HG03025 (cell line): ENCODE data around the gene BABAM1.

ENCODE experiments used
- ATAC-seq: cut with Tn5 transposase; IDR thresholded peaks from one replicate; pipeline ENCODE4 v1.9.1; 2021; ENCODE audit warnings: mild to moderate bottlenecking, moderate library complexity; ENCODE audit not compliant: unreplicated experiment, low FRiP score

The BABAM1 gene

DNA sequence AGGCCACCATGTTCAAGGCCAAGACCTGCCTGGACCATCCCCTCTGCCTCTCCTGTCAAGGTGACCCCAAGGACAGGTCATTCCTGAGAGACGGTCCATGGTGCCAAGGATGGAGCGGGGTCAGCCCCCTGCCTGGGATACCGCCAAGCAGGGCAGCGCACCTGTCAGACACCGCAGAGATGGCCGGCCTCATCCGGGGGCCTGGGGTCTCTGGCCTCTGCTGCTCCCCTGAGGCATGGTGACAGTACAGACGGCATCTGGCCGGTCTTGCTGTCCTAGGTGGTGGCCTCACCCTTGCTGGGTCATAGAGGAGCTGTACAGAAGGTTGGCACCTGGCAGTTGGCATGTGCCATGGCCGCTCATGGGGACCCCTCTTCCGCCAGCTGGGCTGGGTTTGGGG is 53.2 kb downstream of the BABAM1 start:
- no peak for ATAC-seq

DNA sequence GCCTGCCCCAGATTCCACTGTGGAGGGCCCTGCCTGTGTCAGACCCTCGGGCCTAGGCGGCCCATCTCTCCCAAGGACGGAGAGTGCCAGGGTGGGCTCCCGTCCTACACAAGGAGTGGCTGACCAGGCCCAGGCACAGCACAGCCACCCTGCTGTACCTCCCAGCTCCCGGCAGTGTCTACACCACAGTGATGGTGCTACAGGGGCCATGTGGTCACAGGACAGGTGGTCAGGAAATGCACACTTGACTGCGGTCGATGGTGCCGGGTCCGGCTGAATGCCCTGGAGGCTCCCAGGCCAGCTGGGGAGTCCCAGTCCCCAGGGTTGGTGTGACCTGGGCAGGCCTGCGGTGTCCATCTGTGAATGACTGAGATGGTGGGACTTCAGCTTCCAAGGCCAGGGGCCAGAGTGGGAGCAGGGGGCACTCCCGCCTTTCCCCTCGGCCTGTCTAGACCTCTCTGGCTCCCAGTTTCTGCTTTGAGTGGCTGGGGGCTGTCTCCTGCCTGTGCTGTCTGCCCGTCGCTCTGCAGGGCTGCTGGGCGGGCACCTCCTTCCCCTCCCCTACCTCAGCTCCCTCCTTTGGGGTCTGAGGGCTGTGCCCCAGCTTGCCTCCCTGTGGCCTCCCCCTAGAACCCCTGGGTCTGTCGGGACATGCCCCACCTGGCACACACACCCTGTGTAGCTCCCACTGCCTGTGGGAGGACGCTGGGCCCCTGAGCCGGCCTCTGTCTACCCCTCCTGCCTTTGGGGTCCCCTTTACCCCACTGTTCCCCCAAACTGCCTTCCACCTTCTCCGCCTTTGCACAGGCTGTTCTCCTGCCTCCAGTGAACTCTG is 54.6 kb downstream of the BABAM1 start:
- no peak for ATAC-seq

DNA sequence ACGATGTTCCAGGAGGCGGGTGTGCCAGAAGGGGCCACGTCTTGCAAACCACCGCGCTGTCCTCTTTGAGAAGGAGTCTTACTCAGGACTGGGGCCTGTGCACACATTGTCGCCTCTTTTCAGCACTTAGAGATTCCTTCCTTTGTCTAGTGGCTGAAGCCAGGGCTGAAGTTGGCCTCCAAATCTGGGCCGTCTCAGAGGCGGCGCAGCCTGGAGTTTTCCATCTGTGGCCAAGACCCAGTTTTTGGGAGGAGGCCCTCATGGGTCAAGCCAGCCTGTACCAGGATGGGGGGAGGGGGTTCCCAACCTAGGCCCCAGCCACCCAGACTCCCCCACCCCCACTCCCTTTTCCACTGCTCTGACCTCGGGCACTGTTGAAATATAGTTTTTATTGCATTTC is 55.6 kb downstream of the BABAM1 start:
- ATAC-seq: no peak

DNA sequence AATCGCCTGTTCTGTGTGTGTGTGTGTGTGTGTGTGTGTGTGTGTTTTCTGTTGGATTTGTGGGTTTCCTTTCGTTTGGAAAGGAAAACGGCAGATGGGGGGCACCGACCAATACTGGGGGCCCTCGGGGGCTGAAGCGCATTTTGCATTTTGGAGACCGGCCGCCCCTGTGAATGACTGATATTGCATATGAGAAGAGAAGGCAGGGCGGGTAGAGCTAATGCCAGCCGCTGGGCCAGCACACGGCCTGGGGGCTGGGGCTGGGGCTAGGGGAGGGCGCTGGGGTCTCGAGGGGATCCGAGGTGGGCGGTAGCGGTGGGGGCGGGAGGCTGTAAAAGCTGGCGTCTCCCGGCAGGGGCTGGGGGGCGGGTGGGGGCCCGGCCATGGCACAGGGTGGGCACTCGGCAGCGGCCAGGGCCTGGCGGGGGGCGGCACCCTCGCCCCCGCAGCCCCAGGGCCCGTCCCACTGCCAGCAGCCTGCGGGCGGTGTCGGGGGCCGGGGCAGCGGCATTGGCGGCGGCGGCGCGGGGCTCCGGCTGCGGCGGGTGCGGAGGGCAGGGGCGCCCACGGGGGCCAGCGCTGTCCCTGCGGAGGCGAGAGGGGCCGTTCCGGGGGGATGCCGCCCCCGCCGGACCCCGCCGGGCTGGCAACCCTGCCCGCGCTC is 56.2 kb downstream of the BABAM1 start:
- no peak for ATAC-seq

DNA sequence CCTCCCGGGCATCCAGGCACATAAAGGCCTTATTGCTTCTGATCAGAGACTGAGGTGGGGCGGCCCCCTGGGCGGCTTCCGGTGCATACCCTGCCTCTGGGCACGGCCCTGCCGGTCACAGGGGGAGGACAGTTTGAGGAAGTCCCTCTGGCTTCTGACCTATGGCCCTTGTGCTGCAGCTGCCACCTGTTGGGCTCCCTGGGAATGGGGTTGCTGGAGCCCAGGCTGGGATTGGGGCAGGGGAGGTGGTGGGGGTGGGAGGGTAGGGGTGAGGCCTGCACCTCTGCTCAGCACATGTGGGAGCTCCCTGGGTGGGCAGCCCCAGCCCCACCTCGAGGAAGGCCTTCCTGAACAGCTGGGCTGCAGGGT is 56.7 kb downstream of the BABAM1 start:
- no peak for ATAC-seq

DNA sequence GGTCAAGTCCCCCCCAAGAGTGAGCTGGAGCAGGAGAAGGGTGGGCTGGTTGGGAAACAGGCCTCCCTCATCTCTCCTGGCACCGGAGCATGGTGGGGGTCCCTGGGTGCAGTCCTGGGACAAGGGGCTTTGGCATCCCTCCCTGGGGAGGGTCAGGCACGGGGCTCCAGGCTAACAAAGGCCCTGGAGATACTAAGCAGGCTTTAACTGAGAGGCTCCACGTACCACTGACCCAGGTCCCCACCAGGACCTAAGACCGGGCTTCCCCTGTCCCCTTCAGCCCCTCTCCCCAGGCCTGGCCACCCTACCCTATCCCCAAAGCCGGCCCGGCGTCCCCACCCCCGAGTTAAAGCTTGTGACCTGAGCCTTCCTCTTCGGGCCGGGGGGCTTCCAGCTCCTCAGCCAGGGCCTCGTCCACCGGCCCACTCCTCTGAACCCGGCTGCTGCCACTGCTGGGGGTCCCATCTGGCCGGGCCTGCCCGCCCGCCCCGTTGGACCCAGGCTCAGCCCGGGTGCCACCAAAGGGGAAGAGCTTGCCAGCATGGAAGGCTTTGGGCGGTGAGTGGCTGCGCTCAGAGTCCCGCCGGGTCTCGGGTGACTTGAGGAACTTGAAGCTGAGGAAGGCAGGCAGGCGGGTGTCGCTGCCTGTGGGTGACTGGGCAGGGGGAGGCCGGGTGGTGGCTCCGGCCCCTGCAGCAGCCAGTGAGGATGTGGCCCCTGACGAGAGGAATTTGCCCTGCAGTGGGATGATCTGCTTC is 57.3 kb downstream of the BABAM1 start:
- ATAC-seq: no peak

DNA sequence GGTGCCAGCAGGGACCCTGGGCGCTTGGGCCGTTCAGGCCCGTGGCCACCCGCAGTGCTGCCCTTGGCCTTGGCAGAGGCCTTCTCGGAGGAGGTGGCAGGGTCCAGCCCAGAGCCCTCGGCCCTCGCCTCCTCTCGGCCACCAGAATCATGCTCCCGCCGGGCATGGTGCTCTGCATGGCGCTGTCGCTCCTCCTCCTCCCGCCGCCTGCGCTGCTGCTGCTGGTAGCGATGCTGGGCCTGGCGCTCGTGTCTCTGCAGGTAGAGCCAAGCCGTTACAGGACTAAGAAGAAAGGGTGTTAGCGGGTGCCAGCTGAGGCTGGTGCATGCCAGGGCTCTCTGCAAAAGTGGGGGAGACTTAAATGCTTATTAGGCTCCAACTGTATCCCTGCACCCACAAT is 57.9 kb downstream of the BABAM1 start:
- ATAC-seq: no peak

DNA sequence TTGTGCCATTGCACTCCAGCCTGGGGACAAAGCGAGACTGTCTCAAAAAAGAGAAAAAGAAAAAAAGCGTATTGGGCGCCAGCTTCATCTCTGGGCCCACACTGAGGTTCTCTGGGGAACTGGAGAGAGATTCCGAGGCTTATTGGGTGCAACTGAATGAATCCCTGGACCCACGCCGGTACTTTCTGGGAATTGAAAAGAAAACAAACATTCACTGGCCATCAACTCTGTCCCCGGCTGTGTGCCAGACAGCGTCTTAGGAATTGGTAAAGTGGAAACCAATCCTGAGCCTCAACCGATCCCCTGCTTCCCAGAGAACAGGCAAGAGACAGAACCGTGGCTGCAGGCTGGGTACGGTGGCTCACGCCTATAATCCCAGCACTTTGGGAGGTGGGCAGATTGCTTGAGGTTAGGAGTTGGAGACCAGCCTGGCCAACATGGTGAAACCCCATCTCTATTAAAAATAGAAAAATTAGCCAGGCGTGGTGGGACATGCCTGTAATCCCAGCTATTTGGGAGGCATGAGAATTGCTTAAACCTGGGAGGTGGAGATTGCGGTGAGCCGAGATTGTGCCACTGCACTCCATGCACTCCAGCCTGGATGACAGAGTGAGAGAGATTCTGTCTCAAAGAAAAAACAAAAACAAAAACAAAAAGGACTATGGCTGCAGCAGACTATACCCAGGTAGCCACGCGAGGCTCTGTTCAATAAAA is 58.8 kb downstream of the BABAM1 start:
- no peak for ATAC-seq

DNA sequence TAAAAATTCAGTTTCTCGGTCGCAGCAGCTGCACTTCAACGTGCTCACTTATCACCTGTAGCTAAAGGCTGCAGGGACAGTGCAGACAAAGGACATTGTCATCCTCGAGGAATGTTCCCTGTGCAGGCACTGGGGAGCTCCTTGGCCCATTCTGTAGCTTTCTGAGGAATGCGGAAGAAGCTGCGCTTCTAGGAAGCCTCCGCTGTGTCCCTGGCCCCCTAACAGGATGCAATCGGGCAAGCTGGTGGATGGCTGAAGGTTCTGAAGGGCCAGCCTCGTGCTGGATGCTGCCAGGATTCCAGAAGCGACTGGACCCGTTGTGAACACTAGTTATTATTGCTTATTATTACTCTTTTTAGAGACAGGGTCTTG is 59.3 kb downstream of the BABAM1 start:
- ATAC-seq: no peak

DNA sequence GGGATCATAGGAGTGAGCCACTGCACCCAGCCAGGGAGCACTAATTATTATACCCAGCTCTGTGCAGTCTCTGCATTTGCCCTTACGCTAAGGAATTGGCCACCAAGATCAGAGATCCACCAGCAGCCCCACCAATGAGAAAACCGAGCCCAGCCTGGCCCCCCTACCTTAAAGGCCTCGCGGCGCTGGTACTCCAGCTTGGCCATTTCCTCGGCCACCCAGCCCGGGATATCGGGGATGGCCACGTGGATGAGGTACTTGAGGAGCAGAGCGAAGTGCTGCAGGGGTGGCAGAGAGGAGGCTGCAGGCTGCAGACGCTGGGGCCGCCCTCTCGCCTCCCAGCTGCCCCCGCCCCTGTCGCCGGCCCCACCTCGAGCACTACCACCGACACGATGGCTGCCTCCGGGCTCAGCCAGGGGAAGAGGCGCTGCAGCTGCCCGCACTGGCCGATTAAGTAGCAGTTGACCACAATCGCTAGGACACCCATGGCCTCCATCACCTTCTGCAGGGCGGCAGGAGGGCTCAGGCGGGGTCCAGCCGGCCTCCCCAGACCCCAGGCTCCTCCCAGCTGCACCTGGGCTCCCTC is 59.9 kb downstream of the BABAM1 start:
- ATAC-seq: no peak

DNA sequence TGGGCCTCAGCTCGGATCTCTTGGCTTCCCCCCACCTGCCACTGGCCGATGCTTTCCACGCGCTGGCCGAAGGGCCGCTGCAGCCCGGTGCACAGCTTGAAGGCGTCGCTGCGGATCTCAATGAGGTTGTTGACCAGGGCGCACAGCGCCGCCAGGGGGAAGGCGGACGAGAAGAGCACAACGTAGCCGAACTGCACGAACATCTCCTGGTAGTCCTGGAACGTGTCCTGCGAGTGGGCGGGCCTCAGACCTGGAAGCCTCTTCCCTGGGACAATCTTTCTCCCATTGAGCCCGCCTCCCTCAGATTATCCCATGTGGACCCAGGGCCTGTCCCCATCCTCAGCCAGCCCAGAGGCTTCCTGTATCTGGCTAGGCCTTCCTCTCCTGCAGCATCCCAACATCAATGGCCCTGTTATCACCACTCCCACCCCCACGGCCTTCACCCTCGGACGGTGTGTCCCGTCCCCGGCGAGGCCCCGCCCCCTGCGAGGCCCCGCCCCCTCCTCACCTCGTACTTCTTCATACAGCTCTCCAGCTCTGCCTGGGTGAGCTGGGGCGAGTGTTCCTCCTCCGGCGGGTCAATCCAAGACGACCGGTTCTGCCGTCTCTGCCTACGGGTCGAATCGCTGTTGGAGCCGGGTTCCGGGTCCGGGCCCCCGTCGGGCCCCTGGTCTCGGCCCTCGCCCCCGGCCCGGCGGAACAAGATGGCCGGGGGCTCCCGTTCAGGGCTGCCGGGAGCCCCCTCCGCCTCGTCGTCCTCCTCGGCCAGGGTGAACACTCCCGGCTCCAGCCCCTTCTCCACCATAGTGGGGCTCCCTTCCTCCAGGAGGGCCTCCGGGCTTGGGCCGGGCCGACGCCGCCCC is 60.6 kb downstream of the BABAM1 start:
- ATAC-seq: no peak
